WTC11 (cell line): ENCODE data around the gene HSPG2. TPM values are rescaled to one million over a fixed set of nuclear protein-coding genes. Genes with fewer than 3 reads are reported as not detected.

Source experiments
- ATAC-seq: fragments of 200-7000 bp; cut with Tn5 transposase; 2 replicates; pipeline ENCODE4 v1.10.0; 2021; ENCODE audit warnings: mild to moderate bottlenecking, moderate library complexity
- CTCF ChIA-PET: fragments of 300-600 bp; sonication (Branson Sonifier 250); formaldehyde crosslinking; loops from one replicate; lab custom pipeline; 2021; ENCODE audit warnings: antibody characterized with exemption; lab: Charles Lee
- POLR2A ChIA-PET: fragments of 350-600 bp; sonication (Branson Sonifier 250); formaldehyde crosslinking; loops from one replicate; lab custom pipeline; 2021; ENCODE audit warnings: antibody characterized with exemption; lab: Charles Lee
- DNase-seq: peaks from one replicate; pipeline ENCODE4 v3.0.0; 2021; ENCODE audit warnings: low spot score
- H3K27ac Mint-ChIP-seq: 2 replicates; pipeline ENCODE4 v1.8.0; 2021; ENCODE audit warnings: mixed read lengths
- H3K27me3 Mint-ChIP-seq: 2 replicates; pipeline ENCODE4 v1.8.0; 2021; ENCODE audit warnings: low read depth, mild to moderate bottlenecking, moderate library complexity, mixed read lengths
- H3K36me3 Mint-ChIP-seq: 2 replicates; pipeline ENCODE4 v1.8.0; 2021; ENCODE audit warnings: mixed read lengths
- H3K4me1 Mint-ChIP-seq: 2 replicates; pipeline ENCODE4 v1.8.0; 2022; ENCODE audit warnings: mixed read lengths
- H3K4me3 Mint-ChIP-seq: 2 replicates; pipeline ENCODE4 v1.8.0; 2021; ENCODE audit warnings: mild to moderate bottlenecking, moderate library complexity, mixed read lengths
- H3K9me3 Mint-ChIP-seq: 2 replicates; pipeline ENCODE4 v1.8.0; 2021; ENCODE audit warnings: mixed read lengths
- ESRRA ChIP-seq: sonication (generic); formaldehyde crosslinking; IDR thresholded peaks from 2 replicates; pipeline ENCODE4 v1.8.1; 2022; ENCODE audit warnings: mild to moderate bottlenecking, missing genetic modification reagents, borderline replicate concordance
- FOXJ3 ChIP-seq: sonication (generic); formaldehyde crosslinking; IDR thresholded peaks from 2 replicates; pipeline ENCODE4 v1.9.0; 2021; ENCODE audit warnings: missing genetic modification reagents, mild to moderate bottlenecking, borderline replicate concordance
- FOXK1 ChIP-seq: sonication (generic); formaldehyde crosslinking; IDR thresholded peaks from 2 replicates; pipeline ENCODE4 v1.8.0; 2022; ENCODE audit warnings: mild to moderate bottlenecking, moderate library complexity, missing genetic modification reagents
- FOXP1 ChIP-seq: sonication (generic); formaldehyde crosslinking; IDR thresholded peaks from 2 replicates; pipeline ENCODE4 v1.8.0; 2022; ENCODE audit warnings: missing genetic modification reagents, mild to moderate bottlenecking, moderate library complexity, borderline replicate concordance
- GABPB1 ChIP-seq: sonication (generic); formaldehyde crosslinking; IDR thresholded peaks from 2 replicates; pipeline ENCODE4 v1.8.1; 2023; ENCODE audit warnings: mild to moderate bottlenecking, missing genetic modification reagents
- GRHL2 ChIP-seq: fragments of 250-450 bp; sonication (Bioruptor Pico); IDR thresholded peaks from 2 replicates; pipeline ENCODE4 v1.8.0; 2022; ENCODE audit warnings: mild to moderate bottlenecking, moderate library complexity; ENCODE audit not compliant: insufficient replicate concordance, severe bottlenecking
- NR1H2 ChIP-seq: sonication (generic); formaldehyde crosslinking; IDR thresholded peaks from 2 replicates; pipeline ENCODE4 v1.9.0; 2021; ENCODE audit warnings: mild to moderate bottlenecking, moderate library complexity, missing genetic modification reagents
- NR2C2 ChIP-seq: sonication (generic); formaldehyde crosslinking; IDR thresholded peaks from 2 replicates; pipeline ENCODE4 v1.8.0; 2022; ENCODE audit warnings: mild to moderate bottlenecking, missing genetic modification reagents
- RORB ChIP-seq: fragments of 250-450 bp; sonication (Bioruptor Pico); IDR thresholded peaks from 2 replicates; pipeline ENCODE4 v1.9.0; 2021; ENCODE audit warnings: mild to moderate bottlenecking
- ZBTB21 ChIP-seq: sonication (generic); formaldehyde crosslinking; IDR thresholded peaks from 2 replicates; pipeline ENCODE4 v1.8.1; 2023; ENCODE audit warnings: mild to moderate bottlenecking, missing genetic modification reagents, borderline replicate concordance
- ZNF219 ChIP-seq: sonication (generic); formaldehyde crosslinking; IDR thresholded peaks from 2 replicates; pipeline ENCODE4 v1.8.0; 2023; ENCODE audit warnings: missing genetic modification reagents, mild to moderate bottlenecking, borderline replicate concordance
- total RNA-seq: library from RNA; stranded (reverse); gene quantifications from 3 replicates; pipeline ENCODE4 v1.2.3, GENCODE V29; 2021
- TF ChIP-seq, protein P1 (sequence below): sonication (generic); formaldehyde crosslinking; IDR thresholded peaks from 2 replicates; pipeline ENCODE4 v1.8.0; 2022; ENCODE audit warnings: mild to moderate bottlenecking, missing genetic modification reagents
- TF ChIP-seq, protein P2 (sequence below): fragments of 250-450 bp; sonication (Bioruptor Pico); IDR thresholded peaks from 2 replicates; pipeline ENCODE4 v2.1.2; 2022; ENCODE audit warnings: mild to moderate bottlenecking, moderate library complexity
- TF ChIP-seq, protein P3 (sequence below): sonication (generic); formaldehyde crosslinking; IDR thresholded peaks from 2 replicates; pipeline ENCODE4 v1.8.1; 2022; ENCODE audit warnings: mild to moderate bottlenecking, moderate library complexity, missing genetic modification reagents
- TF ChIP-seq, protein P4 (sequence below): fragments of 200-600 bp; IDR thresholded peaks from 2 replicates; pipeline ENCODE4 v1.8.0; 2022; ENCODE audit warnings: antibody characterized with exemption
- TF ChIP-seq, protein P5 (sequence below): sonication (generic); formaldehyde crosslinking; conservative IDR thresholded peaks from 2 replicates; pipeline ENCODE4 v1.8.1; 2022; ENCODE audit warnings: mild to moderate bottlenecking, missing genetic modification reagents
- TF ChIP-seq, protein P6 (sequence below): sonication (generic); formaldehyde crosslinking; IDR thresholded peaks from 2 replicates; pipeline ENCODE4 v1.8.0; 2023; ENCODE audit warnings: mild to moderate bottlenecking, missing genetic modification reagents
- TF ChIP-seq, protein P7 (sequence below): sonication (generic); formaldehyde crosslinking; IDR thresholded peaks from 2 replicates; pipeline ENCODE4 v1.8.0; 2022; ENCODE audit warnings: mild to moderate bottlenecking, missing genetic modification reagents
- TF ChIP-seq, protein P8 (sequence below): sonication (generic); formaldehyde crosslinking; conservative IDR thresholded peaks from 2 replicates; pipeline ENCODE4 v1.8.1; 2023; ENCODE audit warnings: mild to moderate bottlenecking, low read depth, missing genetic modification reagents, moderate library complexity

The HSPG2 gene
- total RNA-seq, 1 experiment from 2014 or later, result 120 TPM

DNA sequence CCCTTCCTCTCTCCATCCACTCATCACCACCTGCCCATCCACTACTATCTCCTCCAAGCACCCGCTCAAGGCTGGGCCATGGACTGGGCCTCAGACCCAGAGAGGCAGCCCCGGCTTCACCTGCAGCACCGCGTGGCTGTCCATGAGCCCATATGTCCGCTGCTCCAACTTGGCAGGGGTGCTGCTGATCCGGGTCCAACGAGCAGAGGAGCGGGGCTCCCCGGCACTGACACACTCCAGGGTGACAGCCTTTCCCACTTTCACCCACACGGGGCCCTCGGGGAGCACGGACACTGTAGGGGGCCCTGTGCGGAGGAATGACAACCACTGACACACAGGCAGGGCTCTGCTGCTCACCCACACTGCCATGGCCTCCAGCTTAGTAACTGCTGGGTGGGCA, 96.1 kb downstream of the HSPG2 start:
- Mint-ChIP-seq H3K27me3 (no peaks in the 10 kb centered on the region), H3K4me1 (no peaks in the 10 kb centered on the region), H3K27ac (no peak overlapping the region), H3K36me3 (peaks cover 40% of the 10 kb centered on the region), H3K4me3 (no peak overlapping the region), H3K9me3 (no peaks in the 10 kb centered on the region)
- no peak for TF ChIP-seq FOXK1 (CRISPR knock-in tag)
- no peak for TF ChIP-seq GRHL2 (CRISPR knock-in tag)
- DNase-seq (no peak), ATAC-seq (no peak)
- CTCF ChIA-PET, result no interaction called here
- POLR2A ChIA-PET, result no interaction called here

DNA sequence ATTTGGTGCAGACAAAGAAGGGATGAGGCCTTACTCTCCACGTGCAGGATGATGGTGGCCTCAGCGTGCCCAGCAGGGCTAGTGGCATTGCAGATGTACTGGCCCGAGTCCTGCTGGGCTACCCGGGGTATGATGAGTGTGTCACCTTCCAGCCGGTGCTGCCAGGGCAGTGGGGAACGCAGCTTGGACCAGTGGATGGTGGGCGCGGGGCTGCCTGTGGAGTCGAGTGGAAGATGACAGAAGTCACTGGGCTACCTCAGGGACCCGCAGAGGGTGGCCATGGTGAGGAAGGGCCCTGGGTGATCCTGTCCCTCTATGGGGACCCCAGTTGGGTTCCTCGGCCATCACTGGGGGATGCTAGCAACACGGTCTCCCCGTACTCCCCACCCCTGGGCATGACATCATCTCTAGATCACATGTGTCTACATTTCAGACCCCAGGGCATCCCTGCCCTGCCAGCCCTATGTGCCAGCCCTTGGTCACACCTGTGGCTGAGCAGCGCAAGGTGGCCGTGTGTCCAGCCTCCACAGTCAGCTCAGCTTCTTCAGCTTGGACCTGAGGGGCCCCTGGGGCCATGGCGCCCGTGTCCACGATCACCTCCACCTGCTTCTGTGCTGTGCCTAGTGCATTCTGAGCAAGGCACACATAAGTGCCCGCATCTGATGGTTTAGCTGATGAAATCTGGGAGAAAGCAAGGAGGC, 97.6 kb downstream of the HSPG2 start:
- H3K4me1 Mint-ChIP-seq, result no peaks in the 10 kb centered on the region
- no peak for DNase-seq
- no peak for ATAC-seq
- peaks cover 9% of the 10 kb centered on the region for H3K9me3 Mint-ChIP-seq
- H3K27ac Mint-ChIP-seq, result no peak overlapping the region
- peaks cover 55% of the 10 kb centered on the region for H3K36me3 Mint-ChIP-seq
- CTCF ChIA-PET, result interaction anchor here (1.1 kb wide), 1 partner anchor 124 kb away, joined by 3 read pairs; no protein-coding TSS in a partner anchor
- H3K27me3 Mint-ChIP-seq, result no peaks in the 10 kb centered on the region
- TF ChIP-seq NR2C2 (CRISPR knock-in tag) (no peak), GRHL2 (CRISPR knock-in tag) (no peak), FOXJ3 (CRISPR knock-in tag) (no peak), GABPB1 (CRISPR knock-in tag) (no peak), ZBTB21 (CRISPR knock-in tag) (no peak), NR1H2 (CRISPR knock-in tag) (no peak), FOXK1 (CRISPR knock-in tag) (no peak), RORB (CRISPR knock-in tag) (no peak), ESRRA (no peak), ZNF219 (no peak), FOXP1 (CRISPR knock-in tag) (no peak)
- TF ChIP-seq, protein P1, sequence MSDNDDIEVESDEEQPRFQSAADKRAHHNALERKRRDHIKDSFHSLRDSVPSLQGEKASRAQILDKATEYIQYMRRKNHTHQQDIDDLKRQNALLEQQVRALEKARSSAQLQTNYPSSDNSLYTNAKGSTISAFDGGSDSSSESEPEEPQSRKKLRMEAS (CRISPR knock-in tag), result no peak
- TF ChIP-seq, protein P2, sequence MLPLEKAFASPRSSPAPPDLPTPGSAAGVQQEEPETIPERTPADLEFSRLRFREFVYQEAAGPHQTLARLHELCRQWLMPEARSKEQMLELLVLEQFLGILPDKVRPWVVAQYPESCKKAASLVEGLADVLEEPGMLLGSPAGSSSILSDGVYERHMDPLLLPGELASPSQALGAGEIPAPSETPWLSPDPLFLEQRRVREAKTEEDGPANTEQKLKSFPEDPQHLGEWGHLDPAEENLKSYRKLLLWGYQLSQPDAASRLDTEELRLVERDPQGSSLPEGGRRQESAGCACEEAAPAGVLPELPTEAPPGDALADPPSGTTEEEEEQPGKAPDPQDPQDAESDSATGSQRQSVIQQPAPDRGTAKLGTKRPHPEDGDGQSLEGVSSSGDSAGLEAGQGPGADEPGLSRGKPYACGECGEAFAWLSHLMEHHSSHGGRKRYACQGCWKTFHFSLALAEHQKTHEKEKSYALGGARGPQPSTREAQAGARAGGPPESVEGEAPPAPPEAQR (CRISPR knock-in tag), result no peak
- TF ChIP-seq, protein P3, sequence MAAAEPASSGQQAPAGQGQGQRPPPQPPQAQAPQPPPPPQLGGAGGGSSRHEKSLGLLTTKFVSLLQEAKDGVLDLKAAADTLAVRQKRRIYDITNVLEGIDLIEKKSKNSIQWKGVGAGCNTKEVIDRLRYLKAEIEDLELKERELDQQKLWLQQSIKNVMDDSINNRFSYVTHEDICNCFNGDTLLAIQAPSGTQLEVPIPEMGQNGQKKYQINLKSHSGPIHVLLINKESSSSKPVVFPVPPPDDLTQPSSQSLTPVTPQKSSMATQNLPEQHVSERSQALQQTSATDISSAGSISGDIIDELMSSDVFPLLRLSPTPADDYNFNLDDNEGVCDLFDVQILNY (CRISPR knock-in tag), result no peak
- TF ChIP-seq, protein P4, sequence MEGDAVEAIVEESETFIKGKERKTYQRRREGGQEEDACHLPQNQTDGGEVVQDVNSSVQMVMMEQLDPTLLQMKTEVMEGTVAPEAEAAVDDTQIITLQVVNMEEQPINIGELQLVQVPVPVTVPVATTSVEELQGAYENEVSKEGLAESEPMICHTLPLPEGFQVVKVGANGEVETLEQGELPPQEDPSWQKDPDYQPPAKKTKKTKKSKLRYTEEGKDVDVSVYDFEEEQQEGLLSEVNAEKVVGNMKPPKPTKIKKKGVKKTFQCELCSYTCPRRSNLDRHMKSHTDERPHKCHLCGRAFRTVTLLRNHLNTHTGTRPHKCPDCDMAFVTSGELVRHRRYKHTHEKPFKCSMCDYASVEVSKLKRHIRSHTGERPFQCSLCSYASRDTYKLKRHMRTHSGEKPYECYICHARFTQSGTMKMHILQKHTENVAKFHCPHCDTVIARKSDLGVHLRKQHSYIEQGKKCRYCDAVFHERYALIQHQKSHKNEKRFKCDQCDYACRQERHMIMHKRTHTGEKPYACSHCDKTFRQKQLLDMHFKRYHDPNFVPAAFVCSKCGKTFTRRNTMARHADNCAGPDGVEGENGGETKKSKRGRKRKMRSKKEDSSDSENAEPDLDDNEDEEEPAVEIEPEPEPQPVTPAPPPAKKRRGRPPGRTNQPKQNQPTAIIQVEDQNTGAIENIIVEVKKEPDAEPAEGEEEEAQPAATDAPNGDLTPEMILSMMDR, result no peak
- TF ChIP-seq, protein P5, sequence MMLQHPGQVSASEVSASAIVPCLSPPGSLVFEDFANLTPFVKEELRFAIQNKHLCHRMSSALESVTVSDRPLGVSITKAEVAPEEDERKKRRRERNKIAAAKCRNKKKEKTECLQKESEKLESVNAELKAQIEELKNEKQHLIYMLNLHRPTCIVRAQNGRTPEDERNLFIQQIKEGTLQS, result no peak
- TF ChIP-seq, protein P6, sequence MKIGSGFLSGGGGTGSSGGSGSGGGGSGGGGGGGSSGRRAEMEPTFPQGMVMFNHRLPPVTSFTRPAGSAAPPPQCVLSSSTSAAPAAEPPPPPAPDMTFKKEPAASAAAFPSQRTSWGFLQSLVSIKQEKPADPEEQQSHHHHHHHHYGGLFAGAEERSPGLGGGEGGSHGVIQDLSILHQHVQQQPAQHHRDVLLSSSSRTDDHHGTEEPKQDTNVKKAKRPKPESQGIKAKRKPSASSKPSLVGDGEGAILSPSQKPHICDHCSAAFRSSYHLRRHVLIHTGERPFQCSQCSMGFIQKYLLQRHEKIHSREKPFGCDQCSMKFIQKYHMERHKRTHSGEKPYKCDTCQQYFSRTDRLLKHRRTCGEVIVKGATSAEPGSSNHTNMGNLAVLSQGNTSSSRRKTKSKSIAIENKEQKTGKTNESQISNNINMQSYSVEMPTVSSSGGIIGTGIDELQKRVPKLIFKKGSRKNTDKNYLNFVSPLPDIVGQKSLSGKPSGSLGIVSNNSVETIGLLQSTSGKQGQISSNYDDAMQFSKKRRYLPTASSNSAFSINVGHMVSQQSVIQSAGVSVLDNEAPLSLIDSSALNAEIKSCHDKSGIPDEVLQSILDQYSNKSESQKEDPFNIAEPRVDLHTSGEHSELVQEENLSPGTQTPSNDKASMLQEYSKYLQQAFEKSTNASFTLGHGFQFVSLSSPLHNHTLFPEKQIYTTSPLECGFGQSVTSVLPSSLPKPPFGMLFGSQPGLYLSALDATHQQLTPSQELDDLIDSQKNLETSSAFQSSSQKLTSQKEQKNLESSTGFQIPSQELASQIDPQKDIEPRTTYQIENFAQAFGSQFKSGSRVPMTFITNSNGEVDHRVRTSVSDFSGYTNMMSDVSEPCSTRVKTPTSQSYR (CRISPR knock-in tag), result no peak
- TF ChIP-seq, protein P7, sequence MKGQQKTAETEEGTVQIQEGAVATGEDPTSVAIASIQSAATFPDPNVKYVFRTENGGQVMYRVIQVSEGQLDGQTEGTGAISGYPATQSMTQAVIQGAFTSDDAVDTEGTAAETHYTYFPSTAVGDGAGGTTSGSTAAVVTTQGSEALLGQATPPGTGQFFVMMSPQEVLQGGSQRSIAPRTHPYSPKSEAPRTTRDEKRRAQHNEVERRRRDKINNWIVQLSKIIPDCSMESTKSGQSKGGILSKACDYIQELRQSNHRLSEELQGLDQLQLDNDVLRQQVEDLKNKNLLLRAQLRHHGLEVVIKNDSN (CRISPR knock-in tag), result no peak
- TF ChIP-seq, protein P8, sequence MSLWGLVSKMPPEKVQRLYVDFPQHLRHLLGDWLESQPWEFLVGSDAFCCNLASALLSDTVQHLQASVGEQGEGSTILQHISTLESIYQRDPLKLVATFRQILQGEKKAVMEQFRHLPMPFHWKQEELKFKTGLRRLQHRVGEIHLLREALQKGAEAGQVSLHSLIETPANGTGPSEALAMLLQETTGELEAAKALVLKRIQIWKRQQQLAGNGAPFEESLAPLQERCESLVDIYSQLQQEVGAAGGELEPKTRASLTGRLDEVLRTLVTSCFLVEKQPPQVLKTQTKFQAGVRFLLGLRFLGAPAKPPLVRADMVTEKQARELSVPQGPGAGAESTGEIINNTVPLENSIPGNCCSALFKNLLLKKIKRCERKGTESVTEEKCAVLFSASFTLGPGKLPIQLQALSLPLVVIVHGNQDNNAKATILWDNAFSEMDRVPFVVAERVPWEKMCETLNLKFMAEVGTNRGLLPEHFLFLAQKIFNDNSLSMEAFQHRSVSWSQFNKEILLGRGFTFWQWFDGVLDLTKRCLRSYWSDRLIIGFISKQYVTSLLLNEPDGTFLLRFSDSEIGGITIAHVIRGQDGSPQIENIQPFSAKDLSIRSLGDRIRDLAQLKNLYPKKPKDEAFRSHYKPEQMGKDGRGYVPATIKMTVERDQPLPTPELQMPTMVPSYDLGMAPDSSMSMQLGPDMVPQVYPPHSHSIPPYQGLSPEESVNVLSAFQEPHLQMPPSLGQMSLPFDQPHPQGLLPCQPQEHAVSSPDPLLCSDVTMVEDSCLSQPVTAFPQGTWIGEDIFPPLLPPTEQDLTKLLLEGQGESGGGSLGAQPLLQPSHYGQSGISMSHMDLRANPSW (CRISPR knock-in tag), result no peak
- POLR2A ChIA-PET, result no interaction called here
- no peak overlapping the region for H3K4me3 Mint-ChIP-seq
